ENCODE results near the gene ZFYVE1.
"Not testable (repeated sequence)": the region's sequence is repeated elsewhere in the genome, so short reads cannot be mapped to it uniquely, and the experiment has no call there.

GRCh38 chr14:73015552-73015951 lies 11.4 kb downstream of the ZFYVE1 start:
- TF ChIP-seq, protein P1, sequence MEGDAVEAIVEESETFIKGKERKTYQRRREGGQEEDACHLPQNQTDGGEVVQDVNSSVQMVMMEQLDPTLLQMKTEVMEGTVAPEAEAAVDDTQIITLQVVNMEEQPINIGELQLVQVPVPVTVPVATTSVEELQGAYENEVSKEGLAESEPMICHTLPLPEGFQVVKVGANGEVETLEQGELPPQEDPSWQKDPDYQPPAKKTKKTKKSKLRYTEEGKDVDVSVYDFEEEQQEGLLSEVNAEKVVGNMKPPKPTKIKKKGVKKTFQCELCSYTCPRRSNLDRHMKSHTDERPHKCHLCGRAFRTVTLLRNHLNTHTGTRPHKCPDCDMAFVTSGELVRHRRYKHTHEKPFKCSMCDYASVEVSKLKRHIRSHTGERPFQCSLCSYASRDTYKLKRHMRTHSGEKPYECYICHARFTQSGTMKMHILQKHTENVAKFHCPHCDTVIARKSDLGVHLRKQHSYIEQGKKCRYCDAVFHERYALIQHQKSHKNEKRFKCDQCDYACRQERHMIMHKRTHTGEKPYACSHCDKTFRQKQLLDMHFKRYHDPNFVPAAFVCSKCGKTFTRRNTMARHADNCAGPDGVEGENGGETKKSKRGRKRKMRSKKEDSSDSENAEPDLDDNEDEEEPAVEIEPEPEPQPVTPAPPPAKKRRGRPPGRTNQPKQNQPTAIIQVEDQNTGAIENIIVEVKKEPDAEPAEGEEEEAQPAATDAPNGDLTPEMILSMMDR (IDR thresholded peaks at IDR 0.05), result not testable (repeated sequence)
- TF ChIP-seq POLR2A (IDR thresholded peaks at IDR 0.05), result not testable (repeated sequence)

Data from heart left ventricle (tissue), 13 donors.